GM12878 (cell line): ENCODE data around the gene IMMP2L. TPM values are rescaled to one million over a fixed set of nuclear protein-coding genes. Genes with fewer than 3 reads are reported as not detected.

Experiments used
- ATAC-seq: fragments of 200-7000 bp; cut with Tn5 transposase; 3 replicates; pipeline ENCODE4 v1.9.1; 2020; ENCODE audit warnings: mild to moderate bottlenecking, moderate library complexity
- BruUV-seq: library from RNA; stranded (reverse); fragments of 400-500 nt; replicated peaks from 2 replicates; lab custom pipeline; 2021; lab: Mats Ljungman, UMichigan
- CTCF ChIA-PET: fragments of 300-600 bp; sonication (Branson Sonifier 250); formaldehyde crosslinking; extraction: SDS; loops from one replicate; lab custom pipeline; 2021; ENCODE audit warnings: inconsistent platforms; lab: Yijun Ruan, JAX
- POLR2A ChIA-PET: fragments of 350-600 bp; formaldehyde crosslinking; extraction: SDS; loops from one replicate; lab custom pipeline; 2021; ENCODE audit warnings: inconsistent platforms; lab: Charles Lee
- RAD21 ChIA-PET: fragments of 300-600 bp; sonication (Branson Sonifier 250); formaldehyde crosslinking; loops from one replicate; lab custom pipeline; 2023; ENCODE audit warnings: antibody characterized with exemption; ENCODE audit not compliant: unreplicated experiment; lab: Charles Lee
- SMC1A ChIA-PET: fragments of 300-600 bp; sonication (Branson Sonifier 250); formaldehyde crosslinking; loops from one replicate; lab custom pipeline; 2023; ENCODE audit not compliant: unreplicated experiment, uncharacterized antibody; lab: Charles Lee
- DNase-seq: peaks from one replicate; pipeline ENCODE4 v3.0.0-alpha.2; 2011; ENCODE audit warnings: low read depth, low spot score
- FAIRE-seq: peaks from 3 replicates; lab custom pipeline; 2011; peaks lifted over from hg19 to GRCh38; lab: Jason Lieb, UNC
- H2AFZ ChIP-seq: 2 replicates; pipeline ENCODE4 v1.6.0; 2011; ENCODE audit warnings: low read depth, low read length, control low read depth; ENCODE audit not compliant: control insufficient read depth
- H3K27ac ChIP-seq: 2 replicates; pipeline ENCODE4 v1.5.1; 2011; ENCODE audit warnings: control low read depth; ENCODE audit not compliant: control insufficient read depth, insufficient read depth
- H3K27me3 ChIP-seq, 2 experiments: replicated peaks in 1 of 2; 2 replicates each; pipeline versions ENCODE4 v1.6.0 to v1.6.1; 2011; ENCODE audit warnings: low read length in 1 of 2; ENCODE audit not compliant: control insufficient read depth in 2 of 2, insufficient read depth in 2 of 2
- H3K36me3 ChIP-seq, 2 experiments: 2 replicates each; pipeline ENCODE4 v1.5.1; 2011; ENCODE audit warnings: low read length in 1 of 2; ENCODE audit not compliant: control insufficient read depth in 2 of 2, insufficient read depth in 2 of 2
- H3K4me1 ChIP-seq: 2 replicates; pipeline ENCODE4 v1.6.1; 2011; ENCODE audit warnings: mild to moderate bottlenecking, low read length, moderate library complexity, mixed read lengths; ENCODE audit not compliant: control insufficient read depth, insufficient read depth
- H3K4me2 ChIP-seq: 2 replicates; pipeline ENCODE4 v1.6.0; 2011; ENCODE audit warnings: control low read depth; ENCODE audit not compliant: control insufficient read depth, insufficient read depth
- H3K4me3 ChIP-seq: fragments of 200-600 bp; sonication (generic); 2 replicates; pipeline ENCODE4 v1.5.1; 2016
- H3K79me2 ChIP-seq: 2 replicates; pipeline ENCODE4 v1.6.0; 2011; ENCODE audit warnings: low read length; ENCODE audit not compliant: control insufficient read depth, insufficient read depth
- H3K9ac ChIP-seq: 2 replicates; pipeline ENCODE4 v1.8.0; 2011; ENCODE audit warnings: low read length, control low read depth, mixed read lengths; ENCODE audit not compliant: control insufficient read depth, insufficient read depth
- H3K9me3 ChIP-seq: replicated peaks from 3 replicates; pipeline ENCODE4 v1.5.1; 2011; ENCODE audit warnings: mild to moderate bottlenecking, low read length; ENCODE audit not compliant: control insufficient read depth, insufficient read depth
- H4K20me1 ChIP-seq: 2 replicates; pipeline ENCODE4 v1.6.0; 2011; ENCODE audit not compliant: control insufficient read depth, insufficient read depth
- BCL11A ChIP-seq: IDR thresholded peaks from 2 replicates; pipeline ENCODE4 v1.6.1; 2011; ENCODE audit warnings: low read depth, low read length
- CBFB ChIP-seq: IDR thresholded peaks from 2 replicates; pipeline ENCODE4 v1.6.1; 2016; ENCODE audit warnings: antibody characterized with exemption, low read depth
- CHD1 ChIP-seq: IDR thresholded peaks from 2 replicates; pipeline ENCODE4 v1.6.1; 2012; ENCODE audit warnings: low read depth, low read length, improper control_type of control experiment
- ELK1 ChIP-seq: IDR thresholded peaks from 2 replicates; pipeline ENCODE4 v1.6.1; 2012; ENCODE audit warnings: low read depth, low read length, improper control_type of control experiment
- ETV6 ChIP-seq, 2 experiments: fragments of 450-650 bp in 1 of 2; IDR thresholded peaks in 1 of 2; conservative IDR thresholded peaks in 1 of 2; 2 replicates each; pipeline ENCODE4 v1.6.1; 2014; ENCODE audit warnings: antibody characterized with exemption in 1 of 2, borderline replicate concordance in 1 of 2, low read depth in 1 of 2, mild to moderate bottlenecking in 1 of 2, moderate library complexity in 1 of 2
- FOS ChIP-seq: IDR thresholded peaks from 3 replicates; pipeline ENCODE4 v1.6.1; 2011; ENCODE audit warnings: borderline replicate concordance; ENCODE audit not compliant: insufficient read length; ENCODE audit errors: extremely low read depth
- JUND ChIP-seq: IDR thresholded peaks from 2 replicates; pipeline ENCODE4 v1.6.1; 2012; ENCODE audit warnings: low read depth, mild to moderate bottlenecking, low read length, improper control_type of control experiment, moderate library complexity
- MEF2A ChIP-seq: IDR thresholded peaks from 2 replicates; pipeline ENCODE4 v1.6.1; 2011; ENCODE audit warnings: low read depth, mild to moderate bottlenecking, low read length, moderate library complexity; ENCODE audit not compliant: insufficient read depth
- PKNOX1 ChIP-seq: fragments of 450-650 bp; IDR thresholded peaks from 2 replicates; pipeline ENCODE4 v1.6.1; 2016; ENCODE audit warnings: mild to moderate bottlenecking
- POLR2AphosphoS5 ChIP-seq: IDR thresholded peaks from 2 replicates; pipeline ENCODE4 v1.6.1; 2011; ENCODE audit warnings: mild to moderate bottlenecking, low read length, inconsistent platforms
- TCF3 ChIP-seq: IDR thresholded peaks from 2 replicates; pipeline ENCODE4 v1.6.1; 2012; ENCODE audit warnings: low read depth, mild to moderate bottlenecking, low read length, borderline replicate concordance; ENCODE audit not compliant: insufficient read depth
- ZNF207 ChIP-seq: fragments of 450-650 bp; IDR thresholded peaks from 2 replicates; pipeline ENCODE4 v1.6.1; 2014; ENCODE audit warnings: antibody characterized with exemption, mild to moderate bottlenecking, borderline replicate concordance
- ZSCAN29 ChIP-seq: fragments of 450-650 bp; IDR thresholded peaks from 2 replicates; pipeline ENCODE4 v1.6.1; 2017; ENCODE audit warnings: mild to moderate bottlenecking, moderate library complexity
- in situ Hi-C: fragments of 300-500 bp; cut with MboI; formaldehyde crosslinking; loops from 9 replicates; pipeline ENCODE4 v1.14.3; 2018; ENCODE audit warnings: mixed read lengths
- intact Hi-C: fragments of 100-400 bp; cut with micrococcal nuclease; formaldehyde crosslinking; loops from one replicate; pipeline ENCODE4 v1.14.2; 2022; ENCODE audit not compliant: unreplicated experiment
- polyA plus RNA-seq, 11 experiments: library from polyadenylated mRNA; depleted of rRNA in 4 of 11; unstranded in 6 of 11; stranded (reverse) in 5 of 11; fragments of >200 nt; fragmentation: Nextera tagmentation in 4 of 11; fragmentation: Illumina TruSeq in 1 of 11; extraction: Ambion mirVana in 4 of 11; extraction: Trizol in 1 of 11; gene quantifications; 1 replicate in 1 of 11; 2 replicates in 10 of 11; pipeline versions ENCODE4 v1.2.1 to v1.2.3, GENCODE V29; 2011 to 2016; ENCODE audit warnings: inconsistent platforms in 2 of 11, missing spikeins in 2 of 11, low read depth in 1 of 11
- total RNA-seq, 4 experiments: library from RNA; depleted of rRNA in 3 of 4; stranded (reverse); fragments of >200 nt in 3 of 4; fragmentation: Illumina TruSeq in 1 of 4; extraction: Trizol in 1 of 4; gene quantifications; 2 replicates each; pipeline versions ENCODE4 v1.2.1 to v1.2.3, GENCODE V29; 2013 to 2021
- TF ChIP-seq, protein P1 (sequence below): fragments of 150-350 bp; IDR thresholded peaks from 2 replicates; pipeline ENCODE4 v1.6.1; 2014; ENCODE audit warnings: mild to moderate bottlenecking, low read depth, low read length
- TF ChIP-seq, protein P2 (sequence below): IDR thresholded peaks from 2 replicates; pipeline ENCODE4 v1.6.1; 2011; ENCODE audit warnings: borderline replicate concordance, low read depth, mild to moderate bottlenecking, moderate library complexity, low read length; ENCODE audit not compliant: insufficient read depth, poor library complexity, severe bottlenecking

IMMP2L gene
- total and polyA plus RNA-seq, 10 of the 15 experiments (the other 5 are each of a cell fraction or from before 2014, with no cell fraction given) = 12.6 to 46.3 (median 19.6) TPM

- Histone ChIP-seq H3K4me1 (peaks cover 4% of the 10 kb centered on the region; the same call in 1 of the 2 replicates), H3K27ac (no peak overlapping the region), H3K36me3 (no peaks in the 10 kb centered on the region), H3K4me2 (no peak overlapping the region), H3K4me3 (no peak overlapping the region), H3K9me3 (no peaks in the 10 kb centered on the region; the same call in 2 of the 3 replicates), H2AFZ (no peak overlapping the region), H3K79me2 (no peaks in the 10 kb centered on the region), H4K20me1 (no peaks in the 10 kb centered on the region), H3K27me3 (no peaks in the 10 kb centered on the region), H3K9ac (no peak overlapping the region)
- BruUV-seq = no TSS peak
- ChIA-PET POLR2A (interaction anchor here (0.7 kb wide), 1 partner anchor 235 kb away, joined by 3 read pairs; no protein-coding TSS in a partner anchor), SMC1A (interaction anchor here (0.6 to 1.7 kb wide), 4 partner anchors 10 to 589 kb away, joined by 3 to 5 read pairs (median 4); no protein-coding TSS in a partner anchor), CTCF (interaction anchor here (1.1 kb wide), 1 partner anchor 10 kb away, joined by 3 read pairs; no protein-coding TSS in a partner anchor), RAD21 (interaction anchor here (0.7 to 1.1 kb wide), 3 partner anchors 160 to 238 kb away, joined by 3 read pairs; no protein-coding TSS in a partner anchor)
- in situ Hi-C loops = loop anchor here (10.0 kb wide), 1 partner anchor 410 kb away; no protein-coding TSS in a partner anchor
- ATAC-seq (no peak), DNase-seq (no peak), FAIRE-seq (no peak)
- intact Hi-C loops = loop anchor here (5.0 kb wide), 2 partner anchors 232 to 408 kb away; partner anchors contain the start of gene LRRN3
- TF ChIP-seq JUND (no peak), POLR2AphosphoS5 (no peak), BCL11A (no peak), ZSCAN29 (no peak), MEF2A (no peak), FOS (no peak), CHD1 (no peak), ETV6 (conservative IDR thresholded peaks at IDR 0.05 in 1 of 2, IDR thresholded peaks at IDR 0.05 in 1 of 2; ENCODE audit: borderline replicate concordance in 1 of 2, low read depth in 1 of 2) (no peak), ZNF207 (no peak), CBFB (no peak), TCF3 (no peak), PKNOX1 (no peak), ELK1 (no peak)
- TF ChIP-seq, protein P1, sequence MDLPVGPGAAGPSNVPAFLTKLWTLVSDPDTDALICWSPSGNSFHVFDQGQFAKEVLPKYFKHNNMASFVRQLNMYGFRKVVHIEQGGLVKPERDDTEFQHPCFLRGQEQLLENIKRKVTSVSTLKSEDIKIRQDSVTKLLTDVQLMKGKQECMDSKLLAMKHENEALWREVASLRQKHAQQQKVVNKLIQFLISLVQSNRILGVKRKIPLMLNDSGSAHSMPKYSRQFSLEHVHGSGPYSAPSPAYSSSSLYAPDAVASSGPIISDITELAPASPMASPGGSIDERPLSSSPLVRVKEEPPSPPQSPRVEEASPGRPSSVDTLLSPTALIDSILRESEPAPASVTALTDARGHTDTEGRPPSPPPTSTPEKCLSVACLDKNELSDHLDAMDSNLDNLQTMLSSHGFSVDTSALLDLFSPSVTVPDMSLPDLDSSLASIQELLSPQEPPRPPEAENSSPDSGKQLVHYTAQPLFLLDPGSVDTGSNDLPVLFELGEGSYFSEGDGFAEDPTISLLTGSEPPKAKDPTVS = no peak
- TF ChIP-seq, protein P2, sequence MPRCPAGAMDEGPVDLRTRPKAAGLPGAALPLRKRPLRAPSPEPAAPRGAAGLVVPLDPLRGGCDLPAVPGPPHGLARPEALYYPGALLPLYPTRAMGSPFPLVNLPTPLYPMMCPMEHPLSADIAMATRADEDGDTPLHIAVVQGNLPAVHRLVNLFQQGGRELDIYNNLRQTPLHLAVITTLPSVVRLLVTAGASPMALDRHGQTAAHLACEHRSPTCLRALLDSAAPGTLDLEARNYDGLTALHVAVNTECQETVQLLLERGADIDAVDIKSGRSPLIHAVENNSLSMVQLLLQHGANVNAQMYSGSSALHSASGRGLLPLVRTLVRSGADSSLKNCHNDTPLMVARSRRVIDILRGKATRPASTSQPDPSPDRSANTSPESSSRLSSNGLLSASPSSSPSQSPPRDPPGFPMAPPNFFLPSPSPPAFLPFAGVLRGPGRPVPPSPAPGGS = no peak
Observed at GRCh38 chr7:111324776-111325175, 237.5 kb downstream of the IMMP2L start.
